Left lung (tissue), 10 donors: ENCODE data around the gene EPHB1. TPM values are rescaled to one million over a fixed set of nuclear protein-coding genes. Genes with fewer than 3 reads are reported as not detected.

ENCODE experiments used
- ATAC-seq: fragments of 200-7000 bp; cut with Tn5 transposase; one replicate; pipeline ENCODE4 v1.9.1; 2020; ENCODE audit warnings: moderate library complexity
- DNase-seq, 4 donors: peaks; one replicate each; pipeline ENCODE4 v3.0.0-alpha.2; 2013 to 2020
- H3K27ac ChIP-seq, 2 donors: fragments of 200-600 bp; sonication (generic) in 1 of 2; one replicate each; pipeline versions ENCODE4 v1.5.0 to v1.8.0; 2020 to 2021
- H3K27me3 ChIP-seq, 2 donors: fragments of 200-600 bp; sonication (generic) in 1 of 2; one replicate each; pipeline versions ENCODE4 v1.5.0 to v1.8.0; 2020 to 2021
- H3K36me3 ChIP-seq, 2 donors: fragments of 200-600 bp; sonication (generic) in 1 of 2; one replicate each; pipeline versions ENCODE4 v1.5.0 to v1.8.0; 2020 to 2021
- H3K4me1 ChIP-seq, 2 donors: fragments of 200-600 bp; one replicate each; pipeline ENCODE4 v1.8.0; 2021
- H3K4me3 ChIP-seq, 2 donors: fragments of 200-600 bp; sonication (generic) in 1 of 2; one replicate each; pipeline versions ENCODE4 v1.5.0 to v1.8.0; 2020 to 2021; ENCODE audit warnings: mild to moderate bottlenecking in 1 of 2
- H3K9me3 ChIP-seq, 2 donors: fragments of 200-600 bp; sonication (generic) in 1 of 2; one replicate each; pipeline versions ENCODE4 v1.5.0 to v1.8.0; 2020 to 2021
- intact Hi-C, 2 donors: fragments of 100-400 bp; cut with DNase I; formaldehyde crosslinking; loops; one replicate each; pipeline versions ENCODE4 v1.11.2 to v1.14.2; 2022
- polyA plus RNA-seq, 6 donors: library from polyadenylated mRNA; unstranded; fragments of 120-200 nt; gene quantifications; one replicate each; pipeline ENCODE4 v1.2.1, GENCODE V29; 2013; ENCODE audit not compliant: insufficient read length in 6 of 6
- total RNA-seq, 2 donors: library from RNA; stranded (reverse); fragmentation: NEBNext Ultra II Directional; extraction: Animal tissue kit (Norgen Biotek cat#: 25700); gene quantifications; one replicate each; pipeline ENCODE4 v1.2.1, GENCODE V29; 2021
- TF ChIP-seq, protein P1 (sequence below), 2 donors: fragments of 200-600 bp; sonication (generic) in 1 of 2; IDR thresholded peaks; one replicate each; pipeline versions ENCODE4 v1.5.0 to v1.8.0; 2021; ENCODE audit warnings: antibody characterized with exemption in 2 of 2
- donor health status: DM: no; HTN: yes; CAD: no.
- donor health status: DM: no; HTN: no; CAD: no.

Gene EPHB1
- total and polyA plus RNA-seq, 8 donors, result 1.1 to 4.3 (median 2.7) TPM

DNA sequence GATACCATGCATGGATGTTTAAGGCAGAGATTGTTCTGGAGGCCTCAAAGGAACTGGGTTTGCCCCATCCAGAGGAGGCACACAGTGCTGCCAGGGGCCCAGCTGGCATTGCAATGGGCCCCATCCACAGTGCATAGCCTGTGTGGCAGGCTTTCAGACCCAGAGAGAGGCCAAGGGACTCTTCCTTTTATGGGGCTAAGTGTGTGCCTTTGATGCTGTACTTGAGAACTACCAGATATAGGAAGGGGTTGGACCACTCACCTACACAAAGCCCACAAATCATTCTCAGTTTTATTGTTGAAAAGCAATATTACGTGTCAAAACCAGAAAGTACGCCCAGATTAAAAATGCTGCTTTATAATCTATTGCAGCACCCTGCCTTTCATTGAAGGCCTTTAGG, 134.9 kb downstream of the EPHB1 start:
- DNase-seq (no peak), ATAC-seq (no peak)
- intact Hi-C loops, result no loop called here
- H3K4me1 ChIP-seq, result no peaks in the 10 kb centered on the region
- H3K9me3 ChIP-seq, result peaks cover 0 to 2% of the 10 kb centered on the region in 2 donors
- no peak overlapping the region for H3K27ac ChIP-seq
- no peak overlapping the region for H3K4me3 ChIP-seq
- TF ChIP-seq, protein P1, sequence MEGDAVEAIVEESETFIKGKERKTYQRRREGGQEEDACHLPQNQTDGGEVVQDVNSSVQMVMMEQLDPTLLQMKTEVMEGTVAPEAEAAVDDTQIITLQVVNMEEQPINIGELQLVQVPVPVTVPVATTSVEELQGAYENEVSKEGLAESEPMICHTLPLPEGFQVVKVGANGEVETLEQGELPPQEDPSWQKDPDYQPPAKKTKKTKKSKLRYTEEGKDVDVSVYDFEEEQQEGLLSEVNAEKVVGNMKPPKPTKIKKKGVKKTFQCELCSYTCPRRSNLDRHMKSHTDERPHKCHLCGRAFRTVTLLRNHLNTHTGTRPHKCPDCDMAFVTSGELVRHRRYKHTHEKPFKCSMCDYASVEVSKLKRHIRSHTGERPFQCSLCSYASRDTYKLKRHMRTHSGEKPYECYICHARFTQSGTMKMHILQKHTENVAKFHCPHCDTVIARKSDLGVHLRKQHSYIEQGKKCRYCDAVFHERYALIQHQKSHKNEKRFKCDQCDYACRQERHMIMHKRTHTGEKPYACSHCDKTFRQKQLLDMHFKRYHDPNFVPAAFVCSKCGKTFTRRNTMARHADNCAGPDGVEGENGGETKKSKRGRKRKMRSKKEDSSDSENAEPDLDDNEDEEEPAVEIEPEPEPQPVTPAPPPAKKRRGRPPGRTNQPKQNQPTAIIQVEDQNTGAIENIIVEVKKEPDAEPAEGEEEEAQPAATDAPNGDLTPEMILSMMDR (IDR thresholded peaks at IDR 0.05), result no peak
- H3K36me3 ChIP-seq, result no peaks in the 10 kb centered on the region
- no peaks in the 10 kb centered on the region for H3K27me3 ChIP-seq

DNA sequence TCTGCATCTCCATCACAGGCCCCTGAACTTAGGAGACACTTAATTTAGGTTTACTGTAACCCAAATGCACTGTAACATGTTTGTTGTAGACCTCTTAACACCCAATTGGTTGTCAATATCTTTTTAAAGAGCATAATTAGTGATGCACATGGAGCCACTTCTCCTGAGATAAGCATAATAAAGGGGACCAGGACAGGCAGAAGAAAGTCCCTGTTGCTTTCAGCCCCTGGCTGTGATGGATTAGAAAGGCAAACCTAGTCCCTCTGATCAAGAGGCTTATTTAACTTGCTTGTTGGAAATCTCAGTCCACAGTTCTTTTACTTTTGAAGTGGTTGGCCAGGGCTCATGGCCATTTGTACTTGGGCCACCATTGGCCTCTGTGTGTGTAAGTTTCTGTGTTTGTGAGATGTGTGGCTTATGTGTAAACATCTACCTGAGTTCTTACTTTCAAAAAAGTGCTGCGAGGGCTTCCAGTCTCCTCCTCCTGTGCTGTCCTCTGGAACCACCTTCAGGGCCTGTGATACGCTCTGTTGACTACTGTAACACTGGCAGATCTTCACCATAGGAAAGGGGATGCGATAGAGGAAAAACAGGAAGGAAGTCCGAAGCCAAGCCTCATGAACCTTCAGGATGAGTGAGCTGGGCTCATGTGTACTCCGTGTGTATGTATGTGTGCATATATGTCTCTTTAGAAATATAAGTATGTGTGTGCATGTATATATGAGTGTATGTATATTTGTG, 136.2 kb downstream of the EPHB1 start:
- Histone ChIP-seq H3K36me3 (no peaks in the 10 kb centered on the region), H3K4me3 (no peak overlapping the region), H3K9me3 (no peaks in the 10 kb centered on the region), H3K27me3 (no peaks in the 10 kb centered on the region), H3K4me1 (no peaks in the 10 kb centered on the region), H3K27ac (no peak overlapping the region)
- ATAC-seq (no peak), DNase-seq (no peak)
- TF ChIP-seq, protein P1 (IDR thresholded peaks at IDR 0.05), result no peak
- intact Hi-C loops, result no loop called here

DNA sequence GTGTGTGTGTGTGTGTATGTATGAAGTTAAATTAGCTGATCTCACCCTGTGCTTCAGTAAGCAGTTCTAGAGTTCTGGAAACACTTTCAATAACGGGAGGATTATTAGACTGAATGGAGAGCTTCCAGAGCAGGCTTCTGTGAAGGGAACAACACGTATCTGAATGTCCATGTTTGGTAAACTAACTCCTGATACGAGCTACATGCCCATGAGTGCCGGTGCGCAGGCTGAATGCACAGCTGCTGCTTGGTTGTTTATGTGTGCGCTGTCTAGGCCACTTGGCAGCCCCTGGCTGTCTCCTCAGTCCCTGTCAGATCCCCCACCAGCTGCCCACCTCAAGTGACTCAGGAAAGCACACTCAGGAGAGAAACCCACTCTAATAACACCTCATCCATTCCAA, 137.0 kb downstream of the EPHB1 start:
- Histone ChIP-seq H3K27me3 (no peaks in the 10 kb centered on the region), H3K27ac (no peak overlapping the region), H3K36me3 (no peaks in the 10 kb centered on the region), H3K9me3 (no peaks in the 10 kb centered on the region), H3K4me3 (no peak overlapping the region), H3K4me1 (no peaks in the 10 kb centered on the region)
- DNase-seq, result no peak
- TF ChIP-seq, protein P1 (IDR thresholded peaks at IDR 0.05), result no peak
- intact Hi-C loops, result no loop called here
- no peak for ATAC-seq

DNA sequence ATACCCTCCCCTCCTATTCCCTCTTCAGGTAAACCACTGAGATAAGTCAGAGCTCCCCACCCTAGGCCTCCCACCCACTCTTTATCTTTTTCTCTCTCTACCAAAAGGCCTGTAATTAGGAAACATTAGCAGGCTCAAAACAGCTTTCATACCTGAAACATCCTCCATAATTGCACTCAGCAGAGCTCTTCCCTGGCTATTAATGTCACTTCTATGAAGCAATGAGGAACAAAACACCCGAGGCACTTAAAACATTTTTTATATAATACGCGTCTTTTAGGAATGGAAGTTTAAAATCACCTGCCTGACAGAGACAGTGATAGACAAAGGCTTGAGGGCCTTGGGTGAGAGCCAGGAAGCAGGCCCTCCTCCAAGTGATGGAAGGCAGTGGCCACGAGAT, 138.9 kb downstream of the EPHB1 start:
- Histone ChIP-seq H3K4me1 (no peaks in the 10 kb centered on the region), H3K9me3 (no peaks in the 10 kb centered on the region), H3K4me3 (no peak overlapping the region), H3K27me3 (no peaks in the 10 kb centered on the region), H3K27ac (no peak overlapping the region), H3K36me3 (no peaks in the 10 kb centered on the region)
- intact Hi-C loops, result no loop called here
- DNase-seq, result no peak
- no peak for ATAC-seq
- TF ChIP-seq, protein P1 (IDR thresholded peaks at IDR 0.05), result no peak

DNA sequence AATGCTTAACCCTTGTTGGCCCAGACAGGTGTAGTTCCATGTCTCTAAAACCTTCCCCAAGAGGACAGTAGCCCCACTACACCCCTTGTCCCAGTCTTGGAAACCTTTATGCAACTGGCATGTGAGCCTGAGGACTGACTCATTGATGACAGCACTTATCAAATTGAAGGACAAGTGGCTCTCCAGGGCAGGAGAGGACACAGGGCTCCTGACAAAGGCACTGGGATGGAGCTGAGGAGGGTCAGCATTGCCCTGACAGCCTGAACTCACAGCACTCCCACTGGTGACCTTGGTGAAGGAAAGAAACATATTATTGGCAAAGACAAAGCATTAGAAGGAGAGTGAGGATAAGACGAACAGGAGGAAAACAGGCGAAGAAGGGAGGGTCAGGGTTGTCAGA, 139.9 kb downstream of the EPHB1 start:
- DNase-seq (no peak), ATAC-seq (no peak)
- H3K9me3 ChIP-seq, result no peaks in the 10 kb centered on the region
- no peak overlapping the region for H3K27ac ChIP-seq
- intact Hi-C loops, result no loop called here
- TF ChIP-seq, protein P1 (IDR thresholded peaks at IDR 0.05), result no peak
- no peaks in the 10 kb centered on the region for H3K27me3 ChIP-seq
- no peak overlapping the region for H3K4me3 ChIP-seq
- H3K36me3 ChIP-seq, result no peaks in the 10 kb centered on the region
- no peaks in the 10 kb centered on the region for H3K4me1 ChIP-seq
